ACHN (cell line): ENCODE measurements around the gene GRID1.

ENCODE experiments used
- DNase-seq: peaks from one replicate; pipeline ENCODE4 v3.0.0-alpha.2; 2015
- in situ Hi-C: cut with HindIII; loops from 2 replicates; pipeline ENCODE4 v1.10.0; 2017; ENCODE audit warnings: low sequenced_read_pairs, low pct_ligation_motif_present, low pct_unique_long_range_greater_than_20kb

Gene GRID1

DNA sequence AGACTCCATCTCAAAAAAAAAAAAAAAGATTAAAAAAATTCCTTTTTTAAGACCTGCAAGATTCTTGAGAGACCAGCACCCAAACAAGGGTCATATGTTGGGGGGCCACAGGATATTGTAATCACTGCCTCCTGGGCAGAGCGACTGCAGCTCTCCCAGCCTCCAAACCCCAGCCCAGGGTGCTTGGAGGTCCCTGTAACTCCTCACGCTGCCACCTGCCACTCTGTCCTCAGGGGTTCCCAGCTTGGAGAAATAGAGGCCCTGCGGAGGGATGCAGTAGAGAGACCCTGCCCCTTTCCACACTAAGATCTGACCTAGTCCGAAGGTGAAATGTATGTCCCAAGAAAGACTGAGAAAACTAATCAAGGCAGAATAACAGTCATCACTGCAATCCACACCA is 343.7 kb downstream of the GRID1 start:
- no peak for DNase-seq
- in situ Hi-C loops, result no loop called here

DNA sequence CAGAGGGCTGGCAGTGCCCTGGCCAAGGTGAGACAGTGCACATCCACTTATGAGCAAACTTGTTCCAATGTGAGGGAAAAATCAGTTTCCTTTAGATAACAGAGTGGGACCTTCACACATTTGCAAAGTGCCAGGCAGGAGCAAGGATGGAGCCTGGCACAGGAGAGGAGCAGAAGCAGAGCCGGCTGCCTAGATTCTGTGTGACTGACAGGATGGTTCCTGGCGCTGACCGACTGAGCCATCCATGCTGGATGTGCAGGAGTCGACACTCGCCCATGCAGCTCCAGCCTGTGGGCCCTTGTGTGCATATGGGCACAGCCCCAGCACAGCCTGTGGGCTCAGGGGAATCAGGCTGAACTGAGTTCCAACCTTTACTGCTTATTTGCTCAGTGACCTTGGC is 346.5 kb downstream of the GRID1 start:
- no peak for DNase-seq
- in situ Hi-C loops, result no loop called here

DNA sequence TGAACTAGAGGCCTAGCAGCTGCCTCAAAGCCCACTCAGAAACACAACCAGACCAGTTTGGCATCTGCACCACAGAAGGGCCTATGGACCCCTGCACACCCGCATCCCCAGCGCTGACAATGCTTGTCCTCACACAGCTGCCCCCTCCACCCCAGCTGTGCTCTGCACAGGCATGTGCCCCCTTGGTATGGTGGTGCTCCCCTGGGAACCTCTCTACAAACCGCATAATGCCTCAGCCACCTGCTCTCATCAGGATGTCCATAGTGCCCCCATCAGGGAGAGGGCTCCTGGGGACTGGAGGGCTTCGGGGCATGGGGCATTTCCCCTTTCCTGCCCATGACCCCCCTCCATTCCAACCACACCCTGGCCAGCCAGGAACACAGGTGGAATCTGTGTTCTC is 347.5 kb downstream of the GRID1 start:
- in situ Hi-C loops, result no loop called here

GRCh38 chr10:86018735-86019058 is 347.9 kb downstream of the GRID1 start:
- no peak for DNase-seq
- in situ Hi-C loops, result no loop called here

More for the DNA sequence above, 347.5 kb downstream of the GRID1 start:
- DNase-seq, result no peak

DNA sequence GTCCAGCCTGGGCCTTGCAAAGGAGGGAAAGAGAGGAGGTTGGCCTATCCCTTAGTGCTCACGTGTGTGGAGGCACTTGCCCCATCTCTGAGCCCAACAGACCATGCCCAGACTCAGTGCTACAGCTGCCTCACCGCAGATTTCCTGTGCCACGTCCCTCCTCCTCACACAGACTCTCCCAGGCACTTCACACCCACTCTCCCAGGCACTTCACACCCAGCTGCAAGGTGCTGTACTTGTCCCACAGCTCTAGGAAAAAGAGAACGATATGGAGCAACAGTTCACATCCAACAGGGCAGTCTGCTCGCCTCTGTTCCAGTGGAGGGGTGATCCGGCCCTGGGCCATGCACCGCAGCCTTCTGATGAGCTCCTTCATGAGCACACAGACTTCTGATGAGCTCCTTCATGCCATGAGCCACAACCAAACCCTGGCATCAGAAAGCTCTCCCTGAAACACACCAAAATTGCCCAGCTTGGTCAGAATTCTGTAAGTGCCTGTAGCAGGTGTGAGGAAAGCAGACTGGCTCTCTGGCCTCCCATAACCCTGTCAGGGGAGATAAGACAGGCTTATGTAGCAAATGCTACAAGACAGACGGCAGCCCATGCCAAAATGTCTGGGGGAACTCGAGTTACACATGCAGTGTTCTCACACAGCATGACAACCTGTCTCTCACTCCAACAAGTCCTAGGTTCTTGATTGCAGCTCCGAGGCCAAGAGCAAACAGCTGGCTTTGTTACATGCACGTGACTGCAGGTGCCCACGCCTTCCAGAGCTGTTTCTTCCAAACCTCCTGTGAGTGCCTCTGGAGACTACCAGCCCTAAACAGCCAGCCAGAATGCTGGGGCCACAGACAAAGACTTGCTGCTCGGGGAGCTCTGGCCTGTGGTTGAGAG is 348.5 kb downstream of the GRID1 start:
- DNase-seq, result no peak
- in situ Hi-C loops, result no loop called here

GRCh38 chr10:86013568-86013967 is 353.0 kb downstream of the GRID1 start:
- in situ Hi-C loops, result no loop called here

DNA sequence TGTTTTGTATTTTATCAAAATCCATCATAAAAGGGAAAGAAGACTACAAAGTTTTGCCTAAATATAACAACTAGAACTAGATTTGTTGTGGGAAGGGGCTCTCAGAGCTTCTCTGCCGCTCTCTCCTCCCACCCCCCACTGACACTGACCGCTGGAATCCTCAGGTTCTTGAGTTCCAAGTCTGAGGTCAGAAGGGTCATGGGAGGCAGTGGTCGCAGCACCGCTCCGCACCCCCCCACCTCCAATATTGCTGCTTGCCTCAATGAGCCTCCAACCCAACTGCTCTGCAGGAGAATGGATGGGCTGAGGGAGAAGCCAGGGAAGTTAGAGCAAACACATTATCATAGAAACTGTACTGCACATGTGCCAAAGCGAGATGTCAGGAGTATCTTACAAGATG is 359.4 kb downstream of the GRID1 start:
- DNase-seq, result no peak
- in situ Hi-C loops, result no loop called here

More at GRCh38 chr10:86013568-86013967, 353.0 kb downstream of the GRID1 start:
- DNase-seq, result no peak

- no peak for DNase-seq
- in situ Hi-C loops, result no loop called here
Observed at GRCh38 chr10:86004337-86004736, 362.3 kb downstream of the GRID1 start.

DNA sequence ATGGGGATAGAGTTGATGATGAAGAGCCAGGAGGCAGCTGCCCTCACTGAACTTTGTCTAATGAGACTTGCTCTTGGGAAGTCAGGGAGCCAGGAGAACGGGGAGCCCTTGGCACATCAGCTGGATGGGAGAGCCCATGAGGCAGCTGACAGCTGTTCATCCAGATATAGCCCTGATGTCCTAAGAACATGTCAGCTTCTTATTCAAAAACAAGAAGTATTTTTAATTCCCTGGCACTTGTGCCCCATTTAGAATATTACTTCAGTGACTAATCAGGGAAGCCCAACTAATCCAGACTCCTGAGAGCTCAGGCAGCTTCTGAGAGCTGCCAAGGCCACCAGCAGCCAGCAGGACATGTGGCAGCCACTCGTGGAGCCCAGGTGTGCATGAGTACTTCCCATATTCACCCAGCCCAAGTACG is 363.4 kb downstream of the GRID1 start:
- DNase-seq, result no peak
- in situ Hi-C loops, result no loop called here

GRCh38 chr10:86001521-86001920 is 365.1 kb downstream of the GRID1 start:
- no peak for DNase-seq
- in situ Hi-C loops, result no loop called here

GRCh38 chr10:85997544-85997943 is 369.1 kb downstream of the GRID1 start:
- no peak for DNase-seq
- in situ Hi-C loops, result no loop called here

GRCh38 chr10:85995791-85996190 is 370.8 kb downstream of the GRID1 start:
- in situ Hi-C loops, result no loop called here
- peak; percentile 52 for DNase-seq

DNA sequence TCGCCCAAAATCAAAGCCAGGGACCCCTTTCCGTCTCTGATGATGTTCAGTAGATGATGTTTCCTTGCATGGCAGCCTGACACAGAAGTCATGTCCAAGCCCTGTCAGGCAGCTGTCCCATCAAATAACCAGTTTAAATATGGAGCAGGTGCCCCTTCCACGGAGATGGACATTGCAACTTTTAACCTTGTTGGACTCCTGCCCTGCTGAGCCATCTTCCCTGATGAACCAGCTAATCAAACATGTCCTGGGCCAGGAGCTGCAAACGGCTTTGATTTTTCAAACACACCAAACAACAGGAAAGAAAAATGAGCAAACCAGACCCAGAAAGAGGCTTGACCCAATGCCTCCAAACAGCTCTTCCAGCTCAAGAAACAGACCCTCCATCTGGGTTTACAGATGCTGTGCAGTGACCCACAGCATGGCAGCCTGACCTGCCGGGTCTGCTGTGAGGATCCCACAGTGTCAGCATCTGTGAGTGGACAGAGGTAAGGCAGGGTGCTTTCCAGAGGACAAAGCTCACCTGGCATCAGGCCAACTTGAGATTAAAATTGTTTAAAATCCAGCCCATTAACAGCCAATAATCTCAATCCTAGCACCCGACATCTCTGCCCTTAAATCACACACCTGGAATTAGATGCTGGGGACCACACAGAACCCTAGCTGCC is 372.6 kb downstream of the GRID1 start:
- in situ Hi-C loops, result no loop called here
- DNase-seq, result no peak

DNA sequence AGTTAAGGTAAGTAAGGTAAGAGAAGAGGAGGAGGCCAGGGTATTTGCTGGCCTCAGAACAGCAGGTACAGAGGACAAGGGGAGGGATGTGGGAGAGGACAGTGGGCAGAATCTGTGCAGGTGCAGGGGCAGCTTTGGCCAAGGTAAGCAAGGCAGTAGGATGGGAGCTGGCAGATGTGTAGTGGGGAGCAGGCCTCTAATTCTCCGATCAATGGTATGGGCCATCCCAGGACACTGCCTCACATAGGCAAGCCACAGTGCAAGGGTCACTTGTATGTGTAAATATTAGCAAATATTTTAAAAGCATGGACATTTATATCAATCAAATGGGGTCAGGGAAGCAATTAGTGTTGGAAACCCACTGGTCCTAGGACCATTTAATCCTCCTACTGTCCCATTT is 373.5 kb downstream of the GRID1 start:
- DNase-seq, result no peak
- in situ Hi-C loops, result no loop called here

DNA sequence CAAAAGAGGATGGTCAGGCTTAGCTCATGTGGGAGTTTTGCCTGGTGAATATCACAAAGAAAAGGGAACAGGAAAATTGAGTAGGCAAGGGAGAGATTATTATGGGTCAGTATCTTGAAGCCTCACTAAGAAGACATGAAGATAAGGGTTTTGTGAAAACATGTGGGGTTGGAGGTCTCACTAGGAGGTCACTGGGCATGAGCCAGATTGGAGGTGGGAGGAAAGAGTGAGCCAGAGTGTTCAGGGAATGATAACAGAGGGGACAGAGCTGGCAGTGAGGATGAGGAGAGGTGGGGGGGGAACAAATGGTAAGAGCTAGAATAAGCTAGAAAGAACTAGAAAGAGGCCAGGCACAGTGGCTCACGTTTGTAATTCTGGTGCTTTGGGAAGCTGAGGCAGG is 374.3 kb downstream of the GRID1 start:
- in situ Hi-C loops, result no loop called here
- no peak for DNase-seq

DNA sequence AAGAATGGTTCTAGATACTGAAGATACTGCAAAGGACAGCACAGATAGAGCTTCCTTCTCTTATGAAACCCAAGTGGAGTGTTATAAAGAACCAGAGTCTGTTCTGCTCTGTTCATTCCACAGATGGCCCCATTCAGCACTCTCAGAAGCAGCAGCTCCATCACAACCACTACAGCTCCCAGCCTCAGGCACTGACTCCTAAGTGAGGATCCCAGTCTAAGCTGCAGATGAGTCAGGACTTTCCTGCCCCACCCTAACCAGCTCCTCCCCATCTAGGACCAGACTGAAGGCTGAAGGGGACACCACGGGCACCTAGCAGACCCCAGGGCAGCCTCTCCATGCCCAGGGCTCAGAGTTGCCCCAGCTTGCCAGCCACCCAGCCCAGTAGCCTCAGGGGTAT is 379.8 kb downstream of the GRID1 start:
- DNase-seq, result no peak
- in situ Hi-C loops, result no loop called here

DNA sequence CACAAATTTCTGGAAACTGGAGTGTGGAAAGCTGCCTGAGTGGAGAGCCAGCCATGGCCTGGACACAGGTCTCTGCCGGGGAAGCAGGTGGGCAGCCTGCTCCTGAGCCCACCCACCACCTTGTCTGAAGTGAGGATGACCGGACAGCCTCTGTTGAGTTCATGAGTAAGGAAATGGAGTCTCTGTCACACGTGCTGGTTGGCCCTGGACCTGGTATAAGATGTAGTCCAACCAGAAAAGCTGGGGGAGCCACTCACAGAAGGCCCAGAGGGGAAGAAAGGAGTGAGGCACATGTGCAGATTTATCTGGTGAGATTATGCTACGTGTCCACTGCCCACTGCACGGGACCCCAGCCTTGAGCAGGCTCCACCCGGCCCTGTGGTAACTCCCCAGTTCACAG is 383.5 kb downstream of the GRID1 start:
- in situ Hi-C loops, result no loop called here
- DNase-seq, result no peak

- in situ Hi-C loops, result no loop called here
- no peak for DNase-seq
Observed at GRCh38 chr10:85979598-85979997, 387.0 kb downstream of the GRID1 start.

DNA sequence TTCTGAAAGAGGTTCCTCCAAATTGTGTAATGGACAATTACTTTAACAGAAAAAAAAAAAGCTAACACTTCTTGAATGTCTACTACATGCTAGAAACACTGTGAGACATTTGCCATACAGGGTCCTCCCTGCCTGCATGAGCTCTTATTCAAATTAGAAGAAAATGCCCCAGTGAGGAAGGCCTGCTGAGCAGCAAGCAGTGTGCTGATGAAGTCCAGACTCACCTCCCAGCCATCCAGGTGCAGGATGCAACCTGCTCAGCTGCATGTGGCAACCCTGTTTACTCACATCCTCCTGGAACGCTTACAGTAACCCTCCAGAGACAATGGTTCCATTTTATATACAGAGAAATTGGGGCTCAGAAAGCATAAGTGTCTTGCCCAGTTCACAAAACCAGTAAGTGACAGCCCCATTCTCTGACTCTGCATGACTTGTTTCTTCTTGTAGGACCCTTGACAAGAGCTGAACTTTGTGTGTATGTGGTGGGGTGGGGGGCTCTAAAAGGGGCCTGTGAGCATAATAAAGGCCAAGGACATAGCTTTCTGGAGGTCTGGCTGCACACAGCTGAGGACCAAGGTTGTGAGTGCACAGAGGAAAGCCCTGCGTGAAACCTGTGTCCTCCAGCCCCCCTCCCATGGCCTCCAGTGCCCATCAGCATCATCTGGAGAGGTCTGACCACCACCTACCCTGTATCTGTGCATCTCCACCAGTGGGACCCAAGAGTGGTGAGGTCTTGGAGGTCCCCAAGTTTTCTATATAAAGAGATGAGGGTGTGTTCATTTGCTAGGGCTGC is 387.8 kb downstream of the GRID1 start:
- DNase-seq, result no peak
- in situ Hi-C loops, result no loop called here
